Measurements from ENCODE around the gene RBCK1. TPM values are rescaled to one million over a fixed set of nuclear protein-coding genes. Genes with fewer than 3 reads are reported as not detected.

RBCK1 gene
- total RNA-seq, 1 experiment from 2014 or later: 46.8 TPM

- Histone ChIP-seq H3T11ph (ENCODE audit: low read length) (no peak overlapping the region), H3K4me1 (ENCODE audit: insufficient read depth, low read length) (peaks cover 5% of the 10 kb centered on the region; the same call in 1 of the 2 replicates), H3K9me3 (ENCODE audit: control insufficient read depth, low read depth, low read length) (no peaks in the 10 kb centered on the region), H2BK5ac (ENCODE audit: insufficient read length, low read length) (no peak overlapping the region), H3K23ac (ENCODE audit: insufficient read length, low read depth, low read length) (no peak overlapping the region), H3K23me2 (ENCODE audit: insufficient read length, low read depth, low read length, poor library complexity, severe bottlenecking) (no peaks in the 10 kb centered on the region), H3K27ac (ENCODE audit: insufficient read length, low read depth, low read length) (no peak overlapping the region), H3K4me2 (ENCODE audit: insufficient read depth, insufficient read length, low read length) (no peak overlapping the region), H2AK5ac (ENCODE audit: insufficient read length, low read length) (no peak overlapping the region), H3K79me2 (ENCODE audit: insufficient read depth, low read length) (no peaks in the 10 kb centered on the region), H4K5ac (ENCODE audit: insufficient read length, low read depth, low read length) (no peak overlapping the region), H3K9ac (ENCODE audit: extremely low read depth, insufficient read length, low read length) (no peak overlapping the region), H3K4ac (ENCODE audit: low read depth, low read length) (no peak overlapping the region), H3K18ac (ENCODE audit: insufficient read length, low read depth, low read length) (no peak overlapping the region), H3K27me3 (ENCODE audit: insufficient read depth, low read length) (no peaks in the 10 kb centered on the region), H2BK120ac (ENCODE audit: low read depth, low read length, poor library complexity, severe bottlenecking) (no peak overlapping the region), H2AFZ (ENCODE audit: low read length) (no peak overlapping the region), H3K14ac (ENCODE audit: insufficient read depth, low read length) (no peak overlapping the region), H2BK20ac (ENCODE audit: low read depth, low read length, poor library complexity, severe bottlenecking) (no peak overlapping the region), H3K56ac (ENCODE audit: insufficient read length, low read depth, low read length) (no peak overlapping the region), H4K8ac (replicated peaks; ENCODE audit: insufficient read length, low read depth, low read length) (no peak overlapping the region), H2BK12ac (ENCODE audit: insufficient read length, low read depth, low read length) (no peak overlapping the region), H3K79me1 (ENCODE audit: insufficient read depth, low read depth, low read length, poor library complexity, severe bottlenecking) (no peaks in the 10 kb centered on the region), H4K91ac (ENCODE audit: insufficient read length, low read depth, low read length) (no peak overlapping the region), H2BK15ac (ENCODE audit: low read depth, low read length) (no peak overlapping the region), H4K20me1 (ENCODE audit: control insufficient read depth, insufficient read depth, insufficient read length) (no peaks in the 10 kb centered on the region)
- Mint-ChIP-seq H3K27ac (no peak overlapping the region), H3K4me3 (no peak overlapping the region), H3K4me1 (peaks cover 16% of the 10 kb centered on the region in 2 experiments), H3K9me3 (no peaks in the 10 kb centered on the region), H3K36me3 (ENCODE audit: insufficient read depth in 1 of 3, low read depth in 3 of 3) (peaks cover 3 to 42% (median 19%) of the 10 kb centered on the region in 3 experiments; a peak in 6 of 7 replicates), H3K27me3 (ENCODE audit: low read depth) (no peaks in the 10 kb centered on the region)
- TF ChIP-seq CTCF (conservative IDR thresholded peaks at IDR 0.05): no peak
- DNase-seq: no peak
- no CpG with 5 or more reads among the region's 24 CpGs for WGBS (ENCODE audit: extremely low coverage, insufficient read length, low lambda C conversion rate)
Observed at GRCh38 chr20:396252-396618, 11.9 kb upstream of the RBCK1 start.

All from H9 (cell line).